ENCODE measurements around the gene STX17.

DNA sequence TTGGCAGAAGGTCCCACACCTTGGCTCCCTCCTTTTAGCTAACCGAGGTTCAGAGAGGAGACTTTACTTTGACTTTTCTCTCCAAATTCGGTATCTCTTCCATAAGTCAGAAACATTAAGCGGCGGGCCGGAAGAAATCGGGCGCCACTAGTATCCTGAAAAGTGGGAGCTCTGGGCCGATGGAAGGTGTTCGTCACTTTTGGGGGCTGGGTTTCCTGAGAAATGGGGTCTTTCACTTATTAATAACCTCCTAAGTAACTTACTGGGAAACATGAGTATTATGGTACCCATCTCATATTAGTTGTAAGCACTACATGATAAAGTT is 716 bp downstream of the STX17 start:
- TF ChIP-seq, protein P1, sequence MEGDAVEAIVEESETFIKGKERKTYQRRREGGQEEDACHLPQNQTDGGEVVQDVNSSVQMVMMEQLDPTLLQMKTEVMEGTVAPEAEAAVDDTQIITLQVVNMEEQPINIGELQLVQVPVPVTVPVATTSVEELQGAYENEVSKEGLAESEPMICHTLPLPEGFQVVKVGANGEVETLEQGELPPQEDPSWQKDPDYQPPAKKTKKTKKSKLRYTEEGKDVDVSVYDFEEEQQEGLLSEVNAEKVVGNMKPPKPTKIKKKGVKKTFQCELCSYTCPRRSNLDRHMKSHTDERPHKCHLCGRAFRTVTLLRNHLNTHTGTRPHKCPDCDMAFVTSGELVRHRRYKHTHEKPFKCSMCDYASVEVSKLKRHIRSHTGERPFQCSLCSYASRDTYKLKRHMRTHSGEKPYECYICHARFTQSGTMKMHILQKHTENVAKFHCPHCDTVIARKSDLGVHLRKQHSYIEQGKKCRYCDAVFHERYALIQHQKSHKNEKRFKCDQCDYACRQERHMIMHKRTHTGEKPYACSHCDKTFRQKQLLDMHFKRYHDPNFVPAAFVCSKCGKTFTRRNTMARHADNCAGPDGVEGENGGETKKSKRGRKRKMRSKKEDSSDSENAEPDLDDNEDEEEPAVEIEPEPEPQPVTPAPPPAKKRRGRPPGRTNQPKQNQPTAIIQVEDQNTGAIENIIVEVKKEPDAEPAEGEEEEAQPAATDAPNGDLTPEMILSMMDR (IDR thresholded peaks at IDR 0.05; ENCODE audit: low read depth, low read length) = no peak
- TF ChIP-seq POLR2A (IDR thresholded peaks at IDR 0.05; ENCODE audit: extremely low read depth, insufficient read length) = no peak

Data from NB4 (cell line).